Measurements from ENCODE around the gene SMTN. TPM values are rescaled to one million over a fixed set of nuclear protein-coding genes. Genes with fewer than 3 reads are reported as not detected.

SMTN gene
- total RNA-seq, 1 experiment from 2014 or later, result 145 TPM

GRCh38 chr22:31124290-31124689 is 43.2 kb downstream of the SMTN start:
- Histone ChIP-seq H3K9me2 (replicated peaks; ENCODE audit: low read length) (no peaks in the 10 kb centered on the region), H3K27ac (ENCODE audit: low read length) (no peak overlapping the region), H2AFZ (ENCODE audit: low read length) (no peak overlapping the region), H3K27me3 (ENCODE audit: low read length) (no peaks in the 10 kb centered on the region), H4K20me1 (ENCODE audit: low read length) (no peaks in the 10 kb centered on the region), H3K4me1 (ENCODE audit: insufficient read depth, low read length) (0 out of 2 replicates have a peak, but pooled peaks cover 4% of the 10 kb centered on the region), H3F3A (ENCODE audit: low read length, unreplicated experiment) (no peaks in the 10 kb centered on the region), H3K9ac (ENCODE audit: low read length) (no peak overlapping the region), H3K4me2 (ENCODE audit: low read length) (no peak overlapping the region), H3K9me3 (ENCODE audit: low read length) (no peaks in the 10 kb centered on the region), H3K4me3 (ENCODE audit: low read length) (no peak overlapping the region), H3K79me2 (ENCODE audit: low read length) (no peaks in the 10 kb centered on the region), H3K36me3 (ENCODE audit: low read depth, low read length) (no peaks in the 10 kb centered on the region)
- intact Hi-C loops (cut with micrococcal nuclease), result no loop called here
- no peak for ATAC-seq
- TF ChIP-seq, protein P1, sequence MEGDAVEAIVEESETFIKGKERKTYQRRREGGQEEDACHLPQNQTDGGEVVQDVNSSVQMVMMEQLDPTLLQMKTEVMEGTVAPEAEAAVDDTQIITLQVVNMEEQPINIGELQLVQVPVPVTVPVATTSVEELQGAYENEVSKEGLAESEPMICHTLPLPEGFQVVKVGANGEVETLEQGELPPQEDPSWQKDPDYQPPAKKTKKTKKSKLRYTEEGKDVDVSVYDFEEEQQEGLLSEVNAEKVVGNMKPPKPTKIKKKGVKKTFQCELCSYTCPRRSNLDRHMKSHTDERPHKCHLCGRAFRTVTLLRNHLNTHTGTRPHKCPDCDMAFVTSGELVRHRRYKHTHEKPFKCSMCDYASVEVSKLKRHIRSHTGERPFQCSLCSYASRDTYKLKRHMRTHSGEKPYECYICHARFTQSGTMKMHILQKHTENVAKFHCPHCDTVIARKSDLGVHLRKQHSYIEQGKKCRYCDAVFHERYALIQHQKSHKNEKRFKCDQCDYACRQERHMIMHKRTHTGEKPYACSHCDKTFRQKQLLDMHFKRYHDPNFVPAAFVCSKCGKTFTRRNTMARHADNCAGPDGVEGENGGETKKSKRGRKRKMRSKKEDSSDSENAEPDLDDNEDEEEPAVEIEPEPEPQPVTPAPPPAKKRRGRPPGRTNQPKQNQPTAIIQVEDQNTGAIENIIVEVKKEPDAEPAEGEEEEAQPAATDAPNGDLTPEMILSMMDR (conservative IDR thresholded peaks at IDR 0.05; ENCODE audit: low read depth, low read length), result no peak
- TF ChIP-seq EZH2phosphoT487 (IDR thresholded peaks at IDR 0.05; ENCODE audit: borderline replicate concordance, low read length), result no peak
- TF ChIP-seq EZH2 (IDR thresholded peaks at IDR 0.05; ENCODE audit: low read length, unreplicated experiment), result no peak
- no peak for DNase-seq
- BruUV-seq (replicated peaks), result no TSS peak
- ChIA-PET CTCF (interaction anchor here (0.8 kb wide), 1 partner anchor 17 kb away, joined by 4 read pairs; the partner anchor contains the start of gene SELENOM), POLR2A (ENCODE audit: unreplicated experiment) (no interaction called here)

DNA sequence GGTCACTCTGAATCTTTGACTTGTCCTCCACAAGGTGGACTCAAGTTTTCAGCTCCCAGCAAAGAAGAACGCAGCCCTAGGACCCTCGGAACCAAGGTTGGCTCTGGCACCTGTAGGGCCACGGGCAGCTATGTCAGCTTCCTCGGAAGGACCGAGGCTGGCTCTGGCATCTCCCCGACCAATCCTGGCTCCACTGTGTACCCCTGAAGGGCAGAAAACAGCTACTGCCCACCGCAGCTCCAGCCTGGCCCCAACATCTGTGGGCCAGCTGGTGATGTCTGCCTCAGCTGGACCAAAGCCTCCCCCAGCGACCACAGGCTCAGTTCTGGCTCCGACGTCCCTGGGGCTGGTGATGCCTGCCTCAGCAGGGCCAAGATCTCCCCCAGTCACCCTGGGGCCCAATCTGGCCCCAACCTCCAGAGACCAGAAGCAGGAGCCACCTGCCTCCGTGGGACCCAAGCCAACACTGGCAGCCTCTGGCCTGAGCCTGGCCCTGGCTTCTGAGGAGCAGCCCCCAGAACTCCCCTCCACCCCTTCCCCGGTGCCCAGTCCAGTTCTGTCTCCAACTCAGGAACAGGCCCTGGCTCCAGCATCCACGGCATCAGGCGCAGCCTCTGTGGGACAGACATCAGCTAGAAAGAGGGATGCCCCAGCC is 43.8 kb downstream of the SMTN start:
- H2AFZ ChIP-seq (ENCODE audit: low read length), result no peak overlapping the region
- ChIA-PET POLR2A (ENCODE audit: unreplicated experiment) (no interaction called here), CTCF (interaction anchor here (0.8 kb wide), 1 partner anchor 18 kb away, joined by 4 read pairs; the partner anchor contains the start of gene SELENOM)
- H4K20me1 ChIP-seq (ENCODE audit: low read length), result no peaks in the 10 kb centered on the region
- DNase-seq (no peak), ATAC-seq (no peak)
- H3K4me2 ChIP-seq (ENCODE audit: low read length), result no peak overlapping the region
- H3K9ac ChIP-seq (ENCODE audit: low read length), result no peak overlapping the region
- H3K79me2 ChIP-seq (ENCODE audit: low read length), result no peaks in the 10 kb centered on the region
- no peaks in the 10 kb centered on the region for H3K36me3 ChIP-seq (ENCODE audit: low read depth, low read length)
- H3F3A ChIP-seq (ENCODE audit: low read length, unreplicated experiment), result no peaks in the 10 kb centered on the region
- no peaks in the 10 kb centered on the region for H3K27me3 ChIP-seq (ENCODE audit: low read length)
- TF ChIP-seq, protein P1 (conservative IDR thresholded peaks at IDR 0.05; ENCODE audit: low read depth, low read length), result no peak
- TF ChIP-seq EZH2 (IDR thresholded peaks at IDR 0.05; ENCODE audit: low read length, unreplicated experiment) (no peak), EZH2phosphoT487 (IDR thresholded peaks at IDR 0.05; ENCODE audit: borderline replicate concordance, low read length) (no peak)
- no peaks in the 10 kb centered on the region for H3K9me2 ChIP-seq (replicated peaks; ENCODE audit: low read length)
- no peak overlapping the region for H3K4me3 ChIP-seq (ENCODE audit: low read length)
- intact Hi-C loops (cut with micrococcal nuclease), result no loop called here
- H3K4me1 ChIP-seq (ENCODE audit: insufficient read depth, low read length), result 0 out of 2 replicates have a peak, but pooled peaks cover 4% of the 10 kb centered on the region
- no peaks in the 10 kb centered on the region for H3K9me3 ChIP-seq (ENCODE audit: low read length)
- H3K27ac ChIP-seq (ENCODE audit: low read length), result no peak overlapping the region
- BruUV-seq (replicated peaks), result no TSS peak

DNA sequence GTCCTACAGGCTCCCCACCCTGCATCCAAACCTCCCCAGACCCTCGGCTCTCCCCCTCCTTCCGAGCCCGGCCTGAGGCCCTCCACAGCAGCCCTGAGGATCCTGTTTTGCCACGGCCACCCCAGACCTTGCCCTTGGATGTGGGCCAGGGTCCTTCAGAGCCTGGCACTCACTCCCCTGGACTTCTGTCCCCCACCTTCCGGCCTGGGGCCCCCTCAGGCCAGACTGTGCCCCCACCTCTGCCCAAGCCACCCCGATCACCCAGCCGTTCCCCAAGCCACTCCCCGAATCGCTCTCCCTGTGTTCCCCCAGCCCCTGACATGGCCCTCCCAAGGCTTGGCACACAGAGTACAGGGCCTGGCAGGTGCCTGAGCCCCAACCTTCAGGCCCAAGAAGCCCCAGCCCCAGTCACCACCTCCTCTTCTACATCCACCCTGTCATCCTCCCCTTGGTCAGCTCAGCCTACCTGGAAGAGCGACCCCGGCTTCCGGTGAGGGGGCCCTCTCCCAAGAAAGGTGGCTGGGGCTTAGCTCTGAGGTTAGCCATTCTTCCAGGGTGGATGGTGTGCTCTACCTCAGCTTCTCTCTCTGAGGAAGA is 44.5 kb downstream of the SMTN start:
- no peak for ATAC-seq
- H3K4me3 ChIP-seq (ENCODE audit: low read length), result no peak overlapping the region
- no peak overlapping the region for H3K27ac ChIP-seq (ENCODE audit: low read length)
- DNase-seq, result no peak
- no peak overlapping the region for H3K9ac ChIP-seq (ENCODE audit: low read length)
- TF ChIP-seq EZH2 (IDR thresholded peaks at IDR 0.05; ENCODE audit: low read length, unreplicated experiment) (no peak), EZH2phosphoT487 (IDR thresholded peaks at IDR 0.05; ENCODE audit: borderline replicate concordance, low read length) (no peak)
- TF ChIP-seq, protein P1 (conservative IDR thresholded peaks at IDR 0.05; ENCODE audit: low read depth, low read length), result no peak
- H3F3A ChIP-seq (ENCODE audit: low read length, unreplicated experiment), result no peaks in the 10 kb centered on the region
- intact Hi-C loops (cut with micrococcal nuclease), result no loop called here
- H3K79me2 ChIP-seq (ENCODE audit: low read length), result no peaks in the 10 kb centered on the region
- H3K36me3 ChIP-seq (ENCODE audit: low read depth, low read length), result no peaks in the 10 kb centered on the region
- no peaks in the 10 kb centered on the region for H3K9me3 ChIP-seq (ENCODE audit: low read length)
- H3K27me3 ChIP-seq (ENCODE audit: low read length), result no peaks in the 10 kb centered on the region
- no peak overlapping the region for H3K4me2 ChIP-seq (ENCODE audit: low read length)
- POLR2A ChIA-PET (ENCODE audit: unreplicated experiment), result no interaction called here
- BruUV-seq (replicated peaks), result no TSS peak
- CTCF ChIA-PET, result no interaction called here
- H2AFZ ChIP-seq (ENCODE audit: low read length), result no peak overlapping the region
- H3K9me2 ChIP-seq (replicated peaks; ENCODE audit: low read length), result no peaks in the 10 kb centered on the region
- no peaks in the 10 kb centered on the region for H4K20me1 ChIP-seq (ENCODE audit: low read length)
- H3K4me1 ChIP-seq (ENCODE audit: insufficient read depth, low read length), result 0 out of 2 replicates have a peak, but pooled peaks cover 4% of the 10 kb centered on the region

Measured in PC-3 (cell line).